Subcutaneous adipose tissue (tissue), 4 donors: ENCODE results near the gene GLUL. TPM values are rescaled to one million over a fixed set of nuclear protein-coding genes. Genes with fewer than 3 reads are reported as not detected.

Experiments used
- total RNA-seq, 4 donors: library from RNA; depleted of rRNA; stranded (reverse); fragments of >200 nt; gene quantifications; one replicate each; pipeline ENCODE4 v1.1.0, GENCODE V29; 2016
- TF ChIP-seq, protein P1 (sequence below): fragments of 450-650 bp; IDR thresholded peaks from one replicate; pipeline ENCODE4 v1.5.1; 2016; ENCODE audit warnings: low read depth, mild to moderate bottlenecking, control low read depth, antibody characterized with exemption, moderate library complexity

Gene GLUL
- total RNA-seq, 4 donors from 2014 or later, result 4,240 to 15,719 (median 9,499) TPM

DNA sequence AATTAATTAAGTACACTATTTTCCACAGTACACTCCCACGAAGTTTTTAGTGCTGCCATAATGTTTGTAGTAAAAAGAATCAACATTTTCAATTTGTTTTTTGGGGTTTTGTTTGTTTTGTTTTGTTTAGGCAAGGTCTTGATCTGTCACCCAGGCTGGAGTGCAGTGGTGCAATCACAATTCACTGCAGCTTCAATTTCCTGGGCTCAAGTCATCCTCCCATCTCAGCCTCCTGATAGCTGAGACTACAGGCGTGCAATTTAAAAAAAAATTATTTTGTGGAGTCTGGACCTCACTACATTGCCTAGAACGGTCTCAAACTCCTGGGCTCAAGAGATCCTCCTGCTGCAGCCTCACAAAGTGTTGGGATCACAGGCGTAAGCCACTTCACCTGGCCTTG lies 11.4 kb downstream of the GLUL start:
- TF ChIP-seq, protein P1, sequence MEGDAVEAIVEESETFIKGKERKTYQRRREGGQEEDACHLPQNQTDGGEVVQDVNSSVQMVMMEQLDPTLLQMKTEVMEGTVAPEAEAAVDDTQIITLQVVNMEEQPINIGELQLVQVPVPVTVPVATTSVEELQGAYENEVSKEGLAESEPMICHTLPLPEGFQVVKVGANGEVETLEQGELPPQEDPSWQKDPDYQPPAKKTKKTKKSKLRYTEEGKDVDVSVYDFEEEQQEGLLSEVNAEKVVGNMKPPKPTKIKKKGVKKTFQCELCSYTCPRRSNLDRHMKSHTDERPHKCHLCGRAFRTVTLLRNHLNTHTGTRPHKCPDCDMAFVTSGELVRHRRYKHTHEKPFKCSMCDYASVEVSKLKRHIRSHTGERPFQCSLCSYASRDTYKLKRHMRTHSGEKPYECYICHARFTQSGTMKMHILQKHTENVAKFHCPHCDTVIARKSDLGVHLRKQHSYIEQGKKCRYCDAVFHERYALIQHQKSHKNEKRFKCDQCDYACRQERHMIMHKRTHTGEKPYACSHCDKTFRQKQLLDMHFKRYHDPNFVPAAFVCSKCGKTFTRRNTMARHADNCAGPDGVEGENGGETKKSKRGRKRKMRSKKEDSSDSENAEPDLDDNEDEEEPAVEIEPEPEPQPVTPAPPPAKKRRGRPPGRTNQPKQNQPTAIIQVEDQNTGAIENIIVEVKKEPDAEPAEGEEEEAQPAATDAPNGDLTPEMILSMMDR, result no peak

DNA sequence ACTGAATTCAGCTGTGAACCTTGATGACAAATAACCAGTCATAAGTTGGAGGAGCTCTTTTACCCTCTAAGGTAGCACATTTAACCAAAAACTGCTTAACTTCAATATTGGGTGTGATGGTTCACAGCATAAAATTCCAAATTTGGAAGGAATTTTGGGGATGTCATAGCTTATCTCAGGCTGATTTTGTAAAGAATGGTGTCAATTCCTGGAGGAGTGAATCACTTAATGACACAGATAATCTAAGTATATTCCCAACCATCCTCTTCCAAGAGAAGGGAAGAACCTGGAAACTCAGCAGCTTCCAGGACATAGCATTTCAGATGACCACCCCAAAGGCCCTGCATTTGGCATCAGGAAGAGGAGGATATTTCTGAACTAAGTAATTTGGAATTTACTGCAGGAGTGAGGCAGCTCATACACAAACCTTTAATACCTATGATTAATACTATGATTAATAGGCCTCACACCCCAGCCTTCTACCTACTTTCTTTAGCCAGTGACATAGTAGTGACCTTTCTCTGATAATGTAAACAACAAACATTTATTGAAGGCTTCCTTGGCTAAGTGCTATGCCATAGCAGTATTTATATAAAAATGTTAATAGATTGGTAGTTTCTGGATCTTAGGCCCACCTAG lies 14.5 kb downstream of the GLUL start:
- TF ChIP-seq, protein P1, result no peak

DNA sequence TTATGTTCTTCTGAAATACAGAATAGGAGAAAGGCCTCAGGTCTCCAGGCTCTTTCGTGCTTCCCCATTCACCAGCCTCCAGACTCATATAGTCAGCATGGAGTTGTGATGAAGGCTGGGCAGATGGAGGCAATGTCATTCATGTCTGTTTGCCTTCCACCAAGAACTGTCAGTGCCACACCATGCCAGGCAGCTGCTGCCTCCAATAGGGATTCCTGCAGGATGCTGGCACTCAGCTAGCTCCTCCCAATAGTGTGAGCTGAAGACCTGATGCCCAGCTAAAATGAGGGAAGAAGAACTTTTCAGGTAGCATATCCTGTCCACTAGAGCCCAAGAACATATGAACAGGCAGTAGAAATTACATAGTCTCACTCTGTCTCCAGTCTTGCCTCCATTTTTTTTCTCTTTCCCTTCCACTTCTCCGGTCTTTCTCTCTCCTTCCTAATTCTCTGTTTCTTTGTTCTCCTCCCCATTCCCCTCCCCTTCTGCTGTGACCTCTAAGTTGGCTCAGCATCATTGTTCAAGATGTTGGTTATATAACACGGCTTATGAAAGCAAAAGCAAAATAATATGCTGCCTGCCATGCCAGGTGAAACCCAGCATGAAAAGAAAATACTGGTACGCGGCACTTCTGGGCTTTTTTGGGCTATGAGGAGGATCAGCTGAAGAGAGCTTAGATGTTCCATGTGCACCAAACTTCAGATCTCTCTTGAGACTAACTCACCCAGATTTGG lies 17.3 kb downstream of the GLUL start:
- TF ChIP-seq, protein P1, result no peak

DNA sequence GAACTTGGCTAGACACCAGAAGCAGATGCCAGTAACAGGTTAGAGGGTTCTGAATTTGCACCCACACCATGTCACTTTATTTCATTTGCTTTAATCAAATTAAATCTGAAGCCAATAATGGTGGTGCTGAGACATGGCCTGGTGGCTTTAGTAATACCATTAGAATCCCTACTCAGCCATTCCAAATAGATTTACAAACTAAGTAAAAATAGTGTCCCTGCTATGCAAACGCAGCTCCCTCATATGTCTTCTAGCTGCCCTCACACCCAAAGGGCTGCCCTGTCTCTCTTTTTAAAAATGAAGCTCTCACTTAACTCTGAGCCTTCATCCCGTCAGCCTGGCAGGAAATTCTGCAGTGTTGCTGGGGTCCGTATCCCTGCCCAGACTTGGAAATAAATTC lies 21.1 kb downstream of the GLUL start:
- TF ChIP-seq, protein P1, result no peak

DNA sequence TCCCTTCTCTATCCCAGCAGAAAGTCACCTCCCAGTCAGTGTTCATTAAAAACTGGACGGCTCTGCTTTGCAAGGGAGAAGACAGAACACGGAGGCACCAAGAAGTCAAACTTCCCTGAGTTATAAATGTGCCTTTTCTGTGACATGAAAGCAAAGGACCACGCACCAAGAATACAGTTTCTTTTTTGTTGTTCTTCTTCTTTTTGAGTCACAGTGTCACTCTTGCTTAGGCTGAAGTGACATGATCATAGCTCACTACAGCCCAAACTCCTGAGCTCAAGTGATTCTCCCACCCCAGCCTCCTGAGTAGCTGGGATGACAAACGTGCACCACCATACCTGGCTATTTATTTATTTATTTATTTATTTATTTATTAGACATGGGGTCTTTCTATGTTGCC lies 22.7 kb downstream of the GLUL start:
- TF ChIP-seq, protein P1, result no peak

DNA sequence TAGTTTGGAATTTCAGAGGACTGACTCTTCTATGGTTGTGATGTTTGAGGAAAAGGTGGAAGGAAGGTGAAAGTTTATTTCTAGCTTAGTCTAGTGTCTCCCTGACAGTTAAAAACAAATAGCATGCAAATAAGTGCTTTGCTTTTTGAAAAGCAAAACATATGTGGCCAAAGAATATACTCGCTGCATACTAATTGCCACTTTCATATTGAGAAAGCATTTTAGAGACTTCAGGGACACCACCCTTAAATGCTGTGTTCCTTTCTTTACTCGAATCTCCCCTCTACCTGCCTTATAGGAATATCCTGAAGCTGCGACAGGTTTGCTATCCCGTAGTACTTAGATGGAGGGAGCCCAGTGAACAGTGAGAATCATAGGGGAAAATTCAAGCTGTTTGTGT lies 23.2 kb downstream of the GLUL start:
- TF ChIP-seq, protein P1, result no peak

DNA sequence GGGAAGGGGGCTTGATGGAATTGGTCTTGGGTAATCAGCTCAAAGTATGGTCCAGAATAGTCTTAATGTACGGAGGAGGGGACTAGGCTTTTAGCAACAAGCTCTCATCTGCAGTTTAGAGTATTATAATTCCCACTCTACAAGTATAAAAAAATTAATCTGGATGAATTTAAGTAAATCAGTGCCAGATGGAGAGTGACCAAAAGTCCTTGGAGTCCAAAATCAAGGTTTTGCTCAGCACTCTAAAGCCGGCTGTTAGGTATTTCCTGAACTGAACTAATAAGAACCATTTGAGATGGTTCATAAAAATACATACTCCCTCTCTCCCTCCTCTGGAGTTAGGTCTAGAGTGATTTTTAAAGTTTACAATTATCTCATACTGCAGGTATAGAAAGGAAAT lies 23.7 kb downstream of the GLUL start:
- TF ChIP-seq, protein P1, result no peak
